ENCODE measurements around the gene HMX1.

The HMX1 gene

GRCh38 chr4:8908206-8908893 lies 36.7 kb upstream of the HMX1 start:
- DNase-seq (ENCODE audit: low read depth): no peak
- H3K4me3 ChIP-seq (ENCODE audit: low read length): no peak overlapping the region
- no peak for TF ChIP-seq CTCF (IDR thresholded peaks at IDR 0.05; ENCODE audit: insufficient read depth, low read depth, low read length, missing control alignments)

GRCh38 chr4:8907596-8908205 lies 36.1 kb upstream of the HMX1 start:
- DNase-seq (ENCODE audit: low read depth): no peak

GRCh38 chr4:8906991-8907595 lies 35.5 kb upstream of the HMX1 start:
- no peak for TF ChIP-seq CTCF (IDR thresholded peaks at IDR 0.05; ENCODE audit: insufficient read depth, low read depth, low read length, missing control alignments)
- H3K4me3 ChIP-seq (ENCODE audit: low read length): no peak overlapping the region
- no peak for DNase-seq (ENCODE audit: low read depth)

More at GRCh38 chr4:8907596-8908205, 36.1 kb upstream of the HMX1 start:
- TF ChIP-seq CTCF (IDR thresholded peaks at IDR 0.05; ENCODE audit: insufficient read depth, low read depth, low read length, missing control alignments): no peak
- H3K4me3 ChIP-seq (ENCODE audit: low read length): no peak overlapping the region

GRCh38 chr4:8906668-8906970 lies 35.0 kb upstream of the HMX1 start:
- DNase-seq (ENCODE audit: low read depth): no peak
- TF ChIP-seq CTCF (IDR thresholded peaks at IDR 0.05; ENCODE audit: insufficient read depth, low read depth, low read length, missing control alignments): no peak
- no peak overlapping the region for H3K4me3 ChIP-seq (ENCODE audit: low read length)

- DNase-seq (ENCODE audit: low read depth): no peak
- no peak for TF ChIP-seq CTCF (IDR thresholded peaks at IDR 0.05; ENCODE audit: insufficient read depth, low read depth, low read length, missing control alignments)
- no peak overlapping the region for H3K4me3 ChIP-seq (ENCODE audit: low read length)
These were observed 34.4 kb upstream of the HMX1 start for GRCh38 chr4:8905773-8906667.

GRCh38 chr4:8905226-8905772 lies 33.7 kb upstream of the HMX1 start:
- DNase-seq (ENCODE audit: low read depth): no peak
- H3K4me3 ChIP-seq (ENCODE audit: low read length): no peak overlapping the region
- no peak for TF ChIP-seq CTCF (IDR thresholded peaks at IDR 0.05; ENCODE audit: insufficient read depth, low read depth, low read length, missing control alignments)
